RPMI8226 (cell line): Measurements from ENCODE around the gene TNC.

ENCODE experiments used
- DNase-seq: peaks from one replicate; pipeline ENCODE4 v3.0.0-alpha.2; 2015

Gene TNC

DNA sequence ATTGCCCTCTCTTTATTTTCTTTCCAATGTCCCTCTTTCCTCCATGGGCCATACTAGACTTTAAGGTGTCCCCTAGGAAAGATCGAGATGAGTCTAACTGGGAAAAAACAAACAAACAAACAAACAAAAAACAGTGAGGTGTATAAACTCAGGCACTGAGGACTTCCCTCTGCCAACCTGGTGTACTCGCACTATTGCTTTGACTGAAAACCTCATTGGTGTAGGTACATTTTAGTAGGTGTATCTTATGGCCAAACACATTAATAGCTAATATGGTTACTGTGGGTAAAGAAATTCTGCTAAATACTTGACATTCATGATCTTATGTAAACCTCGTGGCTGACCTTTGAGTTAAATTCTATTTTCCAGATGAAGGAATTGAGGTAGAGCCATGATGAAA is 74.3 kb downstream of the TNC start:
- DNase-seq = no peak

DNA sequence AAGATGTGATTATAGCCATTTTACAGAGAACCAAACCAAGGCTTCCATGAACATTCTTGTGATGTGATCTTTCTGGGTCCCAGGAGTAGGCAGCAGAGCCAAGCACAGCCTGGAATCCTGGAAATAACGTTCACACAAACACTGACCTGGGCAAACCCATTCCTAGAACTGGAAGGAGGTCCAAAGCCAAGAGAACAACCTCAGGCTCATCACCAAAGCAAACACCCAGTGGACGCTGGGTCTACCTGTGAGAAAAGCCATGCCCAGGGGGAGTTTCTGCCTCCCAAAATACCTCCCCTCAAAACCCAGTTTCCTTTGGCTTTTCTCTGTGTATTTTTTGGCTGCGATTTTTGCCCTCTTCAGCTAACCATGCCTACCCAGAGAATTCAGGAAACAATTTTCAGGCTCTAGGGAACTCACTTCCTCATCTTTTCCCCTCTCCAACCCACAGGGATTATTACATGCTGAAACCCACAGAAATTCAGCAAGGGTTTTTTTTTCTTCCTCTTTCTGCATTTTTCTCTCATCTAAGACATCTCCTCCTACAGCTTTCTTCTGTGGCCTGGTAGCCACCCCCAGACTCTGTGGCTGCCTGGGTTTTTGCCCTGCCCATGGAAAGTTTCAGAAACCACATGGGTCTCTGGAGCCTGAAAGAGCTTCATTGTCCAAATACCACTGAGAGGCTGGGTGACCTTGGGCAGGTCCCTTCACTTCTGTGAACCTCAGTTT is 75.0 kb downstream of the TNC start:
- no peak for DNase-seq

DNA sequence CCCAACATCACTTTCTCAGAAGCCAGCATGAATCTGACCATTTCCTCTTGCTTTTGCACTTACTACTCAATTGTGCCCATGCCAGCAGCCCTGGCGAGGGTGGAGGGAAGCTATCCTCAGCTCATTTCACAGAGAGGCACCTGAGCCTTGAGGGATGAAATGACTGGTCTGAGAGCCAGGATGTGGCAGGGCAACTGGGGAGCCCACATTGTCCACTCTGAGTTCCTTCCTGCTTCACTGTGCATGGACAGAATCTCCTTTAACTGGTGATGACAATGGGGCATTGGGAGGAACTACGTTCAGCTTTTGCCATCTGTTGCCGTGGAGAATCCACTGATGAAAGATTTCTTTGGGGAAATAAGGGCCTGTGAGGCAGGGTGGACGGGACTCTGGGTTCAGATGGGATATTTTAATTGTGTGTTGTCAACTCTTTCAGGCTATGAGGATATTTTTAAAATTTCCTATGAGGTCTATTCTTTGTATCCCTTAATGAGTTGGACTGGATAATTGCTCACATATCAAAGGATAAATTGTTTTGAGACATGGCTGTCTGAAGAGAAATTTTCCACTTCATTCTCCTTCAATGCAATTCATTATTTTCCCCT is 78.3 kb downstream of the TNC start:
- no peak for DNase-seq

DNA sequence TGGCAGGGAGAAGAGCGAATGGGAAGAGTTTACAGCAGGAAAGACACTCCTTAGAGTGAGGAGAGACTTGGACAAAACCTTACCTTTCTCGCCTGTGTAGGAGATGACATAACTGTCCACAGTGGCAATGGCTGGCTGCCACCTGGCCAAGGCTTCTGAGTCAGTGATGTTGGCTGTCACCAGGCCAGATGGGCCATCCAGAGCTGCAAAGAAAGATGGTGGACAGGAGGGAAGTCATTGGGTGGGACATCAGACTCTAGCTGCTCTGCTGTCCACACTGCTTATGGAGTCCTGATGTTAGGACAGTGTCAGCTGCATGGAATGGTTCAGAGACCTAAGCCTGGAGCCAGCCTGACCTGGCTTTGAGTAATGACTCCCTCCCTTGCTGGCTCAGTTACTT is 79.8 kb downstream of the TNC start:
- no peak for DNase-seq

DNA sequence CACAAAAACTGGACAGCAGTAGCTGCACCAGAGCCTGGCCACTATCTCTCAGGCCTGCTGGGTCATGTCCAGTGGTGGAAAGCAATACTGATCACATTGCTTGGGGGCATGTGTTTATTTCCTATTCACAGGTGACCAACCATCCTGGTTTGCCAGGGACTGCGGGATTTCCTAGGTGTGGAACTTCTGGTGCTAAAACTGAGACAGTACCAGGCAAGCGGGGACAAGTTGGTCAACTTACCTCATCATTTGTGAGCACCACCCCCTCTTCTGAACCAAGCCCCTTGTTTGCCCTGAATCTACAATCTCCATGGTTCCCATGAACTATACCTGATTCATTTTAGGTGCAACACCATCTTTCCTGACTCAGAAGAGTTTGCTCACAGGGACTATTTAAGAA is 81.3 kb downstream of the TNC start:
- no peak for DNase-seq

DNA sequence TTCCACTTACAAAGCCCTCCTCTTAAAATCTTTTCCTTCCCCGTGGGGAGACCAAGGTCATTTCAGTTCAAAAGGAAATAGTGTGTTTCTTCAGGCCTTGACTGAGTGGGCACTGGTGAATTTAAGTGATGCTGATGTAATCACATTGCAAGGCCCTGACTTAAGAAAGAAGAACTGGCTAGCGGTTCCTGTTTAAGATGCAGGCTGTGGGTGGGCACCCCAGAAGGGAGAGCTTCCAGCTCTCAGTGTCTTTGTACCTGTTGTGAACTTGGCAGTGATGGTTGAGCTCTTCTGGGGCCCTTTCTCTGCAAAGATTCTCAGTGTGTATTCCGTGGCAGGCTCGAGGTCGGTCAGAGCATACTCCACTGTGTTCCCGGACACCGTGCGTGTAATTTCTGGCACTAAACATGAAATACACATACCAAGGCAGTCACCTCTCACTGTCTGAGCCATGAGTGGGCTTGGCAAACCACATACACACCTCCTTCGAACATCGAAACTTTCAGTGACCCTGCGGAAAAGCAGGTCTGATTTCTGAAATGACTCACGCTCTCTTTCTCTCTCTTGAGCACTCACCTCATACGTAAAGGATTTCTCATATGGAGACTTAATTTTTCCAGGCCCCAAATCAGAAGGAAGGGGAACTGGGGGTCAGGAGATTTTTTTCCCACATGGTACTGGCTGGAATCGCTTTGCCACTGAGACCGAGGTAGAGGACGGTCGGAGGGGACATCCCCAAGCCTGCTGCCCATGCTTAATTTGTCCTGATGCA is 81.9 kb downstream of the TNC start:
- DNase-seq = no peak

DNA sequence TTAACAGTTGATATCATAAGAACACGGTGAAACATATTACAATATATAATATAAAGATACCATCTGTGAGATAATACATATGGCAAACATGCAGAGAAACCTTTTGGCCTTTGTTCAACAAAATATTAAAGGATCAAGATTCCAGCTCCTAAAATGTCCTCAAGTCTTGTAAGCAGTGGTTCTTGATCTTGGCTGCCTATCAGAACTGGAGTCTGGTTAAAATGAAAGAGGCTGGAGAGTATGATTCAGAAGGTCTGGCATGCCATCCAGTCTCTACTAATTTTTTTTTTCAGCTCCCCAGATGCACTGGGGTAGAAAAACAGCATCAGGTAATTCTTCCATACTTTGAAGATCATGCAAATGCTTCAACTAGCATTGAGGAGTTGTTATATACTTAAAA is 83.2 kb downstream of the TNC start:
- DNase-seq = no peak

DNA sequence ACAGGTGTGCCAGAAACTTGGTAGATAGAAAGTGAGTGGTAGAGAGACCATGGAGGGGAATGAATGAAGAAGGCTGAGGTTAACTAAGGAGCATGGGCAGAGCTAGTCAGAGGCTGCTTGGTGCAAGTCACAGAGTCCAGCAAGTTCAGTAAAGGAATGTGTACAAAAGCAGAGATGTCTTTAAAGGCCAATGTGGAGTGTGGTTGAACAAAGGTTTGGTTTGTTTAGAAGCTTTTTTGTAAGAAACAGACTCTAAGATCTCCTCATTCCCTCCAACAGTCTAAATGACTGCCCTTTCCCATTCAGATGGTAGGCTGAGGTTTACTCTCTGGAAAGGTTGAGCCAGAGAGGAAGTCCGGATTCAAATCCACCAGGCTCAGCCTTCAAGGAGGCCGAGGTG is 84.2 kb downstream of the TNC start:
- no peak for DNase-seq

DNA sequence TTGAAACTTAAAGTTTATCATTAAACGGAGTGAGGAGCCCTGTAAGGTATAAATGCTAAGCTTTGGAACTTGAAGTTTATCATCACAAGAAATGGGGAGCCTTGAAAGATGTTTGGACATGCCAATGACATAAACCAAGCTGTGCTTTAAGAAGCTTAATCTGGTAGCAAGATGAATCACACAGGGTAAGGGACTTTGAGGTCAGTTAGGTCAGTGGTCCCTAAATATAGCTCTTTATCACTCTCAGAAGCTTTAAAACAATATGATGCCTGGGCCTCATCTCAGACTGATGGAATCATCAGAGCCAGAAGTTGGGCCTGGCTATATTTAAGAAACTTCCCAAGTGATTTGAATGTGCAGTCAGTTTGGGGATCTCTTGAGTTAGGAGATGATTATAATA is 85.7 kb downstream of the TNC start:
- DNase-seq = no peak

DNA sequence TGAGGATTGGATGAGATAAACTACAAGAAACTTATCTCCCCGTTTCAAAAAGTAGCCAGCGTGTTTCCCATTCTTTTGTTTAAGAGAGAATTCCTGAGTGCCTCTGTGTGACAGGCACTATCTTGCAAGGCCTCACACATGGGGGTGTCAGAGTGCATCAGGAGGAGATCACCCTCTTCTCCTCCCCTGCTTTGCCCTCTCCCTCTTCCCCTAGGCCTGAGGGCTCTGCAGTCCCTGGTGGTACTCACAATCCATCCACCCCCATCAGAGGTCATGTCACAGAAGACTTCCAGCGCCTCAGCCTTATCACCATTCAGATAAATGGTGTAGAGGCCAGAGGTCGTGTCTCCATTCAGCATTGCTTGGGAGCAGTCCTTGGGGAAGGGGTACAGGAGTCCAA is 88.0 kb downstream of the TNC start:
- no peak for DNase-seq

DNA sequence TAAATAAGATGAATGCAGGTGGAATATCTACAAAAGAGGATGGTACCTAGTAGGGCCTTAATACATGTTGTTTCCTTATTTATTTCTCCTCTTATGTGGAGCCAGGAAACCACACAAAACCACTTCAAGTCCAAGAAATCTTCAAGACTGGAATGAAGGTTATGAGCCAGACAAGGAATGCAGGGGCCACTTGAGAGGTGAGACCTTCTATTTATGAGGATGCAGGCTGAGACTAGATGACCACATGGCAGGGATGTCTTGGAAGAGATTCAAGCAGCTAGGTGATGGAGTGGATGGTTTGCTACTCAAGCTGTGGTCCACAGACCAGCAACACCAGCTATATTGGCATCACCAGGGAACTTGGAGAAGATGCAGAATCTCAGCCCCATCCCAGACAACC is 92.2 kb downstream of the TNC start:
- DNase-seq = no peak

DNA sequence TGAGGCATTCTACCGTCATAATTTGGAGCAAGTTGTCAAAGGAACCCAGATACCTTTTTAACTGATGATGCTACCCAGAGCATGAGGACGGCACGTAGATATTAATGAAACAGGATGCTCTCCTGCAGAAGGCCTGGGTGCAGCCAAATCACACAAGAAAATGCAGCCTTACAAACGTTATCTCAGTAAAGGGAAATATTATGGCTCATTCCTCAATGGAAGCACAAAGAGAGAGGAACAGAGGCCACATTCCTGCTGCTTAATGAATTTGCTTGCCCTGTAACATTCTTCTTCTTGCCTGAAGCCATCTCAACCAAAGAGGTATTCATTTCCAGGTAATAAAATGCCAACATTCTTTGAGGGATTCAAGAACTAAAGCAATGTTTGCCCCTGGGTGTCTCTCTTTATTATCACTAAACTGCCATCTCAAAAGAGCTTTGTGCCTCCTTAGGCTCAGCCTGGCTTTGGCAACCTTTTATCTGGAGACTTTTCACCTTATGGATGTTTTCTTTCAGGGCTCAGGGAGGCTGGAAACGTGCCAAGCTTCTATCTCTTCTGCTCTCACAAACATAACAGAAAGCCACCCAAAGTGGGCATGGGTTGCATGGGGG is 92.9 kb downstream of the TNC start:
- no peak for DNase-seq

DNA sequence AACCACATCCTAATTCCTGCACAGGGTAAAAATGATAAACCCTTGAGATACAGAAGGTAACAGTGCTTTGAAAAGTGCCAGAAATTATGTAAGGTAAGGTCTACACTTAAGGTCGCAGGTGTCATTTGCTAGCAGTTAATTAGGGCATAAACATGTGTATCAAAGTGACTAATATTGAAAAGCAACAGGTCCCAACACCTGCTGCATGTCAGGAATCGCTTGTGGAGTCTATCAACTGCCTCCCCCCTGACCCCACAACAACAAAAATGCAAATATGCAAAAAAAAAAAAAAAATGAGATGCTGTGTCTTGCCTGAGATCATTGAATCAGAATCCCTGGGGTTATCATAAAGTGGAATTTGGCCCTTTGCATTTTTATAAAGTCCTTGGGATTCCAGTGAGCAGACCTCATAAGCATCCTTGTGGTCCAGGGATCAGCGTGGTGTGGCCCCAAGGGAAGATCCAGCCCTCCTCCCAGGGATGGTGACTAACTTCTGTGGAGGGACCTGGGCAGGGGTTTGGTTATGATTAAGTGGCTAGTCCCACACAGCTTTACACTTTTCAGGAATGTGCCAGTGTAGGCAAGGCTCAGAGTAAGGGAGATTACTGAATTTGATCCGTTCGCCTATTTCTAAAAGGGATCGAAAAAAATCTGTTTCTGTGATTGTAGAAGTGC is 95.1 kb downstream of the TNC start:
- no peak for DNase-seq

DNA sequence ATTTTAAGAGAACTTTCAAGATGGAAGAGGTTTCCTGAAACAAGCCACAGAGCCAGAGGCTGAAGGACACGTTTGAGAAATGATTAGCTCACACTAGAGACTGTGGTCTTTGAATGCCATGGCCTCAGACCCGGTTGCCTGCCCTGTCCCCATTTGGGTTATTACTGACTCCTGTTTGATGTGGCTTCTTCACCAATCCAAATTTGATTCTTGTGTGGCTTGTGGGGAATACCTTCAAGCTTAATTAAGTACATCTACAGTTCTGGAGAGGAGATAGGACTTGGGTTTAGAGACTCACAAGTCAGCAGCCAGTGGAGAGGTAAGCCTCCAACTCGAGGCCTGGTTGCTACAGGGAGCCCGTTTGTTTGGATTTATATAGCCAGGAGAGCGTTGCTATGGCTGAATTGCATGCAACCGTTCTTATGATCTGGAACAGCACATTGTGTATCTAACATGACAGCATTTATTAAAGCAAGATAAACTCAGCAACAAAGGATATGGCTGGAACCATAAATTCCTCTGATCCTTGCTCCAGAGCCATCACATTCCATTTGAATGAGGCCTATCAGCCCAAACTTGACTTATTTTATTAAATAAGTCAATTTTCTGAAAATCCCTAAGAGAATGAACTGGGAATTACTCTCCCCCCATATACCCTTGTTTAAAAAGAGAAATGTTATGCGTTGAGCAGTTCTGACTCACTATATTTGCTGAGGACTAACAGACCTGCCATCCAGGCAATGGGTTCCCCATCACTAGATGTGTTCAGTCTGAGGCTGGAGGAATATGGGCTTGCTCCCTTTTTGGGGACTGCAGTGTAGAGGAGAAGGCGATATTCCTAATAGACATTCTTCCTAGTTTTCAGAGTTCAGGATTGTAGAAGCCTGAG is 99.2 kb downstream of the TNC start:
- no peak for DNase-seq

DNA sequence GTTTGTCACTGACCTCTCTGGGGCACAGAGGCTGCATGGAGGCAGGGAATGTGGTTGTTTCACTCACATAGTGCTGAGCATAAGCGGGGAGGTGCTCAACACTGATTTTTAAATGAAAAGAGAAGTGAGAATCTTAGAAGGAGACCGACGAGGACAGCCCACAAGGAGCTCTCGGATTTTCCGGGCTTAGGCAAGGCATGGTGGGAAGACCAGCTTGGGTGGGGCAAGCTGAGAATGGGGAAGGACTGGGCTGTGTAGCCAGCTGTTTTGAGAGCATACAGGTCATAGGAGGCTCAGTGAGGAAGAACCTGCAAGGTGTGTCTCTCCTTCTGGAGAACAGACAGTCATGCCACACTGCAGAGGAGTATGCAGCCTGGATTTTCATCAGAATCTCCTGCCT is 101.6 kb downstream of the TNC start:
- peak; percentile 15 for DNase-seq

DNA sequence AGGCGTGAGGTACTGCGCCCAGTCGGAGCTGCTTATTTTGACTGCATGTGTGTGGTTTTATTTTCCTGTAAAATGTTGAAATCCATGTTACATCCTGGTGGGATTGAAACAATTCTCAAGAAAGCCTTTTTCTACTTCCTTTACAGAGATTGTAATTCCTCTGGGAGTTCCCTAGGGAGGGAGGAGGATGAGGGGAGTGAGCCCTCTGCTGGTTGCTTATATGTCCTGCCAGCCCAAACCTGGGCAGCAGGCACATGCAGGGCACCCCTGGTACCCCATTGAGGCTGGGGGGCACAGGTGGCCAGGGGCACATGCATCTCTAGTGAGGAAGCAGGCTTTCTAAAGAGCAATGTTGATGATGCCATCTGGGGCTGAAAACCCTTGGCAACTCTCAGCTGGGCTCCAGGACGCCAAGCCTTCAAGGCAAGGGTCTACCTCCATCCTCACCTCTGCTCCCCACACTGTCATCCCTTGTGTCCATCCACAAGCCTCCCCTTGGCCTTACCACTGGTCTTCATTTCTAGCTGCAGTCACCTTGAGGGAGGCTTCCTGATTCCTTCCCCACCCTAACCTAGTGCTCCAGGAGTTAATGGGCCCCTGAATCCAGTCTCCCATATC is 102.8 kb downstream of the TNC start:
- DNase-seq = no peak

DNA sequence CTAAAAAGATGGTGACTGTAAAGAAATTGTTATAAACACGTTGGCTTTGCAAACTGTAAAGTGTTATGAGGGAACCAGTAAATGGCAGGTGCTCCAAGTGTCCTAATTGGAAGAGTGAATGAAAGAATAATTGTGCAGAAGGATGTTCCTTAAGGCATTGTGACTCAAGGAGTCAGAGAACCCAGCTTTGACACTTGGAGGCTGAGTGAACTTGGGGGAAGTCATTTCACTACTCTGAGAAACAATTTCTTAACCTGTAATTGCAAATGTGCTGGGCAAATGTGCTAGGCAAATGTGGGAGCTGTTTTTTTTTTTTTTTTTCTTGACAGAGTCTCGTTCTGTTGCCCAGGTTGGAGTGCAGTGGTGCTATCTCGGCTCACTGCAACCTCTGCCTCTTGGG is 103.5 kb downstream of the TNC start:
- no peak for DNase-seq

DNA sequence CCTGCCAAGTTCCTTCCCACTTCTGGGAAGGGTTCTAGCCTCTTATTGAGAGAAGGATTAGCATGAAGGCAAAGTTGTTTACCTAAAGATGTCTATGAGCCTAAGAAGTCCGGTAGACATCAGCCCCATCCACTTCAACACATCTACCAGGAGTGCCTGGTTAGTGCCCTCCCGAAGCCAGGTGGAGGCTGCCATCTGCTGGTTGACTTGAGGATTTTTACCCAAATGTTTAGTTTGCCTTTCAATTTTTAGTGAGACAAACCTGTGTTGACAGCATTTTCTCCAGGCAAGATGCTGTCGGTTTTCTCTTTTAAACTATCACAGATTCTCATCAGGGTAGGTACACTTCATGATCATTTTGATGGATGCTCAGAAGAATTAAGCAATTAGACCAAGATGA is 104.0 kb downstream of the TNC start:
- peak; percentile 65 for DNase-seq

DNA sequence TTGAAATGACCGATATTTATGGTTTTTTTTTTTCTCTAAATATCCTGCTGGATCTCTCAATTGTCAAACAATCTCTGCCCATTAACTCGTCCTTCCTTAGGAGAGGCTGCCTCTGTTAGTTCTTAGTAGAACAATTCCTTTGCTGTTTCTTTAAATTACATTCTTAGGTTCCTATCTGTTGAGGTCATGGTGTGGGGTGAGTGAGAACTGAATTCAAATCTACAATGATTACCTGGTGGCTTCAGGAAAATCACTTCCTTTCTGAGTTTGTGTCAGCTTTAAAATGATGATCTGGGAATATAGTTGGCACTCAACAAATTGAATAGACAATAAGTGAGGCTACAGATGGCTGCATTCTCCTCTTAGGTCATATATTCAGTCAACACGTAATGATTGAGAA is 105.5 kb downstream of the TNC start:
- no peak for DNase-seq

DNA sequence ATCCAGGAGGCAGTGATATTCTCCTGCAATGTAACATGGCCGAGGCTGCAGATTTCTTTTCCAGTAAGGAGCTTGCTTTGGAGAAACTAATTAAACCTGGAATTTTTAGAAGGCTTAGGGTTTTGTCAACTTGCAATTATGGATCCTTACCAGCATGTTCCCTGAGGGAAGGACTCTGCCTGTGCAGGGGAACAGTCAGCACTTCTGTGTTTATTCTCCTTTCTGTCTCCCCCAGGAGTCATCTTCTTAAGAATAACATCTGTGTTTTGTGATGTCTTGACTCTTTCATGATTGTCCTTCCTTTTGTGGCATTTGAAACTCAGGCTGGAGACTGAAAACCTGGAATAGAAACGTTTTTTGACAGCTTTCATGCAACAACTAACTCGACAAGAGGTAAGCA is 107.1 kb downstream of the TNC start:
- no peak for DNase-seq

DNA sequence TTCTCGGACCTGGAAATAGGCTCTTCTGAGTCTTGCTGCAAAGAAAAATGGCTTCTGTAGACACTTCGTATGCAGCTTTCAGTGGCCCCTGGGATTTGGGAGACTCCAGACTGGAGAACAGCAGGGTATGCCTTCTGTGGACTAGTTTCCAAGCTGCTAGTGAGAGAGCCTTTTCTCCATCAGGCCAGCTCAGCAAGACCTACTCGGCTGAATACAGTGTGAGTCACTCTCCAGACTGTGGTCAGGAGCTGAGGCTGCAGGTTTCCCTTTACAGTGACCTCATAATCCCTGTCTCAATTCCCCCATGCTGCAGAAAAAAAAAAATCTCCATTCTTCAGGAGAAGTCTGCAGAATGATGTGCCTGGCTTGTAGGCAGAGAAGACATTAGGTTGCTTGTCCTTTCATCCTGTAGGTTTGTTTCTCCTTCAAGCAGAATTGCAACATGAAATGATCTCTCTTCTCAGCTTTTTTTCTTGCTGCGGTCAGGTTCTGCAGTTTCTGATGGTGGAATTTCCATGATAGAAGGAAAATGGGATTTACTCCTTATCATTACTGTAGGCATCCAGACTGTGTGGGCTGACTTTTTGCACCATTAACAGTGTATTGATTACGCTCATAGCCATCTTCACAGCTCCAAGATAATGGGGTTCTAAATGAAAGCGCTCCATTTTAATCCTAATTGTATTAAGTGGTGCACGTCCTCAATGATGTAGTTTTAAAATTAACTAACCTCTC is 109.3 kb downstream of the TNC start:
- DNase-seq = peak; percentile 34
